Thymus (tissue), 11 donors: ENCODE results near the gene PCK1. TPM values are rescaled to one million over a fixed set of nuclear protein-coding genes. Genes with fewer than 3 reads are reported as not detected.

ENCODE experiments used
- DNase-seq, 9 donors: peaks; one replicate each; pipeline ENCODE4 v3.0.0-alpha.2; 2013; ENCODE audit warnings: low spot score in 9 of 9, low read depth in 6 of 9, missing footprints in 1 of 9
- H3K27ac ChIP-seq, 2 donors: one replicate each; pipeline ENCODE4 v1.5.1; 2013; ENCODE audit warnings: control low read depth in 1 of 2, low read depth in 1 of 2, low read length in 1 of 2, mild to moderate bottlenecking in 1 of 2, moderate library complexity in 1 of 2
- H3K27me3 ChIP-seq, 2 donors: one replicate each; pipeline ENCODE4 v1.5.1; 2013; ENCODE audit warnings: low read length in 1 of 2; ENCODE audit not compliant: control insufficient read depth in 2 of 2, insufficient read depth in 1 of 2
- H3K36me3 ChIP-seq, 2 donors: one replicate each; pipeline ENCODE4 v1.5.1; 2013; ENCODE audit warnings: low read length in 1 of 2, mild to moderate bottlenecking in 1 of 2, moderate library complexity in 1 of 2; ENCODE audit not compliant: control insufficient read depth in 2 of 2, insufficient read depth in 2 of 2
- H3K4me1 ChIP-seq, 2 donors: one replicate each; pipeline ENCODE4 v1.5.1; 2013; ENCODE audit warnings: low read length in 2 of 2; ENCODE audit not compliant: control insufficient read depth in 2 of 2, insufficient read depth in 2 of 2
- H3K4me3 ChIP-seq, 2 donors: one replicate each; pipeline ENCODE4 v1.5.1; 2013; ENCODE audit warnings: low read length in 2 of 2, control low read depth in 1 of 2, mild to moderate bottlenecking in 1 of 2
- H3K9me3 ChIP-seq, 2 donors: one replicate each; pipeline ENCODE4 v1.5.1; 2013; ENCODE audit warnings: low read length in 1 of 2, mild to moderate bottlenecking in 1 of 2; ENCODE audit not compliant: control insufficient read depth in 2 of 2, insufficient read depth in 1 of 2
- WGBS: extraction: QIAGEN DNeasy Blood & Tissue Kit; methylation state at CpG from one replicate; pipeline ENCODE4 v1.1.7; 2013; 5-methylcytosine and 5-hydroxymethylcytosine counted together
- polyA plus RNA-seq: library from polyadenylated mRNA; stranded (reverse); fragments of 200-250 nt; gene quantifications from one replicate; pipeline ENCODE4 v1.2.3, GENCODE V29; 2013
- total RNA-seq: library from RNA; stranded (reverse); fragments of 120-200 nt; gene quantifications from one replicate; pipeline ENCODE4 v1.2.4, GENCODE V29; 2013
- donor health status: healthy.

PCK1 gene
- total and polyA plus RNA-seq, 2 donors = 0.19 to 0.30 TPM

GRCh38 chr20:57612916-57613315 lies 52.0 kb downstream of the PCK1 start:
- peaks cover 0 to 4% of the 10 kb centered on the region in 2 donors for H3K4me1 ChIP-seq
- peaks cover 8 to 65% of the 10 kb centered on the region in 2 donors for H3K27me3 ChIP-seq
- 96% methylated on average over 7 of the region's 7 CpGs for WGBS
- no peak for DNase-seq
- no peak overlapping the region for H3K27ac ChIP-seq
- H3K4me3 ChIP-seq = no peak overlapping the region
- H3K36me3 ChIP-seq = no peaks in the 10 kb centered on the region
- no peaks in the 10 kb centered on the region for H3K9me3 ChIP-seq

GRCh38 chr20:57613481-57613921 lies 52.6 kb downstream of the PCK1 start:
- 94% methylated on average over 12 of the region's 12 CpGs for WGBS
- Histone ChIP-seq H3K9me3 (no peaks in the 10 kb centered on the region), H3K4me1 (peaks cover under 1 to 10% of the 10 kb centered on the region in 2 donors), H3K27me3 (peaks cover 14 to 68% of the 10 kb centered on the region in 2 donors), H3K36me3 (no peaks in the 10 kb centered on the region), H3K27ac (no peak overlapping the region), H3K4me3 (no peak overlapping the region)
- no peak for DNase-seq

- peaks cover 14 to 67% of the 10 kb centered on the region in 2 donors for H3K27me3 ChIP-seq
- H3K27ac ChIP-seq = no peak overlapping the region
- WGBS = 96% methylated on average over 16 of the region's 16 CpGs
- H3K9me3 ChIP-seq = no peaks in the 10 kb centered on the region
- H3K4me1 ChIP-seq = peaks cover 7 to 22% of the 10 kb centered on the region in 2 donors
- DNase-seq = no peak
- H3K4me3 ChIP-seq = no peak overlapping the region
- no peaks in the 10 kb centered on the region for H3K36me3 ChIP-seq
Observed at GRCh38 chr20:57614490-57615444, 53.9 kb downstream of the PCK1 start.

- DNase-seq = no peak
- no peaks in the 10 kb centered on the region for H3K36me3 ChIP-seq
- no peak overlapping the region for H3K27ac ChIP-seq
- no peaks in the 10 kb centered on the region for H3K9me3 ChIP-seq
- peaks cover 14 to 61% of the 10 kb centered on the region in 2 donors for H3K27me3 ChIP-seq
- H3K4me3 ChIP-seq = no peak overlapping the region
- H3K4me1 ChIP-seq = peaks cover 9 to 29% of the 10 kb centered on the region in 2 donors
- WGBS = 92% methylated on average over 8 of the region's 8 CpGs
Observed at GRCh38 chr20:57615445-57615811, 54.5 kb downstream of the PCK1 start.

GRCh38 chr20:57616143-57616951 lies 55.4 kb downstream of the PCK1 start:
- Histone ChIP-seq H3K36me3 (no peaks in the 10 kb centered on the region), H3K9me3 (no peaks in the 10 kb centered on the region), H3K27me3 (peaks cover 14 to 59% of the 10 kb centered on the region in 2 donors), H3K4me3 (no peak overlapping the region), H3K4me1 (peaks cover 18 to 38% of the 10 kb centered on the region in 2 donors), H3K27ac (no peak overlapping the region)
- no peak for DNase-seq
- 96% methylated on average over 20 of the region's 20 CpGs for WGBS

- Histone ChIP-seq H3K27me3 (peaks cover 14 to 54% of the 10 kb centered on the region in 2 donors), H3K4me3 (no peak overlapping the region), H3K27ac (no peak overlapping the region), H3K9me3 (no peaks in the 10 kb centered on the region), H3K4me1 (peaks cover 25 to 47% of the 10 kb centered on the region in 2 donors), H3K36me3 (no peaks in the 10 kb centered on the region)
- no peak for DNase-seq
- WGBS = 95% methylated on average over 6 of the region's 6 CpGs
Observed at GRCh38 chr20:57617079-57617795, 56.3 kb downstream of the PCK1 start.

Other genes with a start within 250 kb of the PCK1 start
- not detected for gene SPO11, start 231.3 kb upstream of the PCK1 start, total RNA-seq
- not detected for gene SPO11, start 231.3 kb upstream of the PCK1 start, polyA plus RNA-seq
- 39.1 TPM for gene RAE1, start 209.9 kb upstream of the PCK1 start, total RNA-seq
- 22.3 TPM for gene RAE1, start 209.9 kb upstream of the PCK1 start, polyA plus RNA-seq
- gene RBM38, start 169.7 kb upstream of the PCK1 start, total RNA-seq = 49.2 TPM
- 84.6 TPM for gene RBM38, start 169.7 kb upstream of the PCK1 start, polyA plus RNA-seq
- gene CTCFL, start 36.0 kb upstream of the PCK1 start, total RNA-seq = 0.05 TPM
- 0.07 TPM for gene CTCFL, start 36.0 kb upstream of the PCK1 start, polyA plus RNA-seq
- gene ZBP1, start 59.3 kb downstream of the PCK1 start, total RNA-seq = 2.0 TPM
- 3.4 TPM for gene ZBP1, start 59.3 kb downstream of the PCK1 start, polyA plus RNA-seq
- gene PMEPA1, start 148.9 kb downstream of the PCK1 start, total RNA-seq = 1.0 TPM
- gene PMEPA1, start 148.9 kb downstream of the PCK1 start, polyA plus RNA-seq = 5.1 TPM